Gastrocnemius medialis (tissue), 4 donors: ENCODE results near the gene MT1HL1. TPM values are rescaled to one million over a fixed set of nuclear protein-coding genes. Genes with fewer than 3 reads are reported as not detected.
"Not testable (repeated sequence)": the region's sequence is repeated elsewhere in the genome, so short reads cannot be mapped to it uniquely, and the experiment has no call there.

Source experiments
- ATAC-seq, 2 donors: fragments of 150-250 bp; one replicate each; pipeline ENCODE4 v1.9.1; 2016
- DNase-seq, 2 donors: peaks; one replicate each; pipeline ENCODE4 v3.0.0-alpha.2; 2019
- H3K27ac ChIP-seq, 4 donors: fragments of 200-600 bp; sonication (generic); 1 replicate in 1 of 4; 2 replicates in 3 of 4; pipeline ENCODE4 v1.5.1; 2016 to 2018; ENCODE audit warnings: mild to moderate bottlenecking in 2 of 4, moderate library complexity in 1 of 4
- H3K27me3 ChIP-seq, 3 donors: fragments of 200-600 bp; sonication (generic) in 2 of 3; 1 replicate in 1 of 3; 2 replicates in 2 of 3; pipeline versions ENCODE4 v1.5.1 to v1.6.0; 2016 to 2019; ENCODE audit warnings: mild to moderate bottlenecking in 1 of 3, moderate library complexity in 1 of 3
- H3K36me3 ChIP-seq, 2 donors: fragments of 200-600 bp; sonication (generic) in 1 of 2; one replicate each; pipeline ENCODE4 v1.5.1; 2017 to 2018
- H3K4me1 ChIP-seq, 2 donors: fragments of 200-600 bp; sonication (generic) in 1 of 2; one replicate each; pipeline ENCODE4 v1.5.1; 2016 to 2017; ENCODE audit warnings: mild to moderate bottlenecking in 2 of 2
- H3K4me3 ChIP-seq, 4 donors: fragments of 200-600 bp; sonication (generic) in 3 of 4; 1 replicate in 1 of 4; 2 replicates in 3 of 4; pipeline ENCODE4 v1.5.1; 2016 to 2019; ENCODE audit warnings: mild to moderate bottlenecking in 2 of 4
- H3K9me3 ChIP-seq, 3 donors: fragments of 200-600 bp; sonication (generic) in 2 of 3; 1 replicate in 1 of 3; 2 replicates in 2 of 3; pipeline ENCODE4 v1.5.1; 2016 to 2019
- POLR2A ChIP-seq, 2 donors: fragments of 450-650 bp; IDR thresholded peaks; one replicate each; pipeline ENCODE4 v1.6.1; 2017; ENCODE audit warnings: antibody characterized with exemption in 2 of 2, mild to moderate bottlenecking in 2 of 2, moderate library complexity in 2 of 2
- in situ Hi-C, 4 donors: fragments of 200-750 bp; cut with MboI; loops; one replicate each; pipeline versions ENCODE4 v1.15.0 to v1.8.0; 2017; ENCODE audit warnings: low sequenced_read_pairs in 4 of 4
- intact Hi-C: fragments of 100-400 bp; cut with DNase I; formaldehyde crosslinking; loops from one replicate; pipeline ENCODE4 v1.15.1; 2023; ENCODE audit warnings: low total_unique reads
- total RNA-seq, 4 donors: library from RNA; depleted of rRNA; stranded (reverse); fragments of >200 nt; gene quantifications; one replicate each; pipeline versions ENCODE4 v1.1.0 to v1.2.3, GENCODE V29; 2016
- TF ChIP-seq, protein P1 (sequence below), 5 experiments: fragments of 450-650 bp in 3 of 5; fragments of 200-600 bp in 2 of 5; sonication (generic) in 2 of 5; IDR thresholded peaks in 4 of 5; conservative IDR thresholded peaks in 1 of 5; 1 replicate in 4 of 5; 2 replicates in 1 of 5; pipeline ENCODE4 v1.5.1; 2016 to 2019; ENCODE audit warnings: antibody characterized with exemption in 5 of 5, mild to moderate bottlenecking in 3 of 5, moderate library complexity in 3 of 5

MT1HL1 gene
- total RNA-seq, 4 donors from 2014 or later = not detected

DNA sequence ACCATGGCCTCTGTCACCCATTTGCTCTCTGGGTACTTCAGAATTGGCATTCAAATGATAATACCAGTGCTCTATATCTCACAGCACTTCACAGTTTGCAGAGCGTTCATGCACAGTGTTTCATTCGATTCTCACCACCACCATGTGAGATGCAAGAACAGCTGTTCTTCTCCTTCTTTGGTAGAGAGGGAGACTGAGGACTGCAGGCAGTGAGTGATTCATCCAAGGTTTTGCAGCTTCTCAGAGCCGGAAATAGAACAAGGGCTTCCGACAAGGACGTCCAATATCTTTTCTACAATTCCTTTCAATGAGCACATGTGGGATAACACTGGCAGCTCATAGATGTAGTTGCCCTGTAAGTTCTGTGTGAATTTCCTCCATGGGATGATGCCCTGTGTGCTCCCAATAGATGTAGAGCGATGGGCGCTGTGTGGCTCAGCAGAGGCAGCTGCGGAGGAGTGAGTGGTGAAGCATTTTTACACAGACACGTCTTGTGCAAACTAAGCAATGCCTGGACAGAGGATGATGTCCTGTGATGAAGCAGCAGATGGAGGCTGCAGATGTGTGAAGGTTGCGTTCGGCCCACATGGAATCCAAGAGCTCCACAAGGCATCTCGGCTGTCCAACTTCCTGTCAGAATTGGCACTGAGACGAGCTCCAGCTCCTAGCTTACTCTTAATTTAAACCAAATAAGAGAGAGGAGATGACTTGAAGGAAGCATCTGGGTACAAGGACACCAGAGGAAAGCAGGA lies 24.9 kb downstream of the MT1HL1 start:
- no peaks in the 10 kb centered on the region for H3K36me3 ChIP-seq
- no peak overlapping the region for H3K4me3 ChIP-seq

DNA sequence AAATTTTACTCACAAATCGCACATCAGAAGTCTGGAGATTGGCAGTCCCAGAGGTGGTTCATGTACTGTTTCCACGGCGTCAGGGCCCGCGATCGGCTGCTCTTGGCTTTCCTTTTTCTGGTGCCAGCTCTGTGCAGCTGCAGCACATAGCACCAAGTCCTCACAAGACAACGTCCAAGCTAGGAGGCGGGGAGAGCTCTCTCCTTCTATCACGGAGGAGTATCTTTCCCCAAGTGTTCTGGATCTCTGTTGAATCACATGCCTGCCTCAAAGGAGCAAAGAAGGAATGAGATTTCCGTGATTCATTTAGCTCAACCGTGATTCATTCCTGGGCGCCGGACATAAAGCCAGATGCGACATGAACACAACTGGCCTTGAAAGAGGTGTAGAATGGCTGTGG lies 25.5 kb downstream of the MT1HL1 start:
- TF ChIP-seq, protein P1, sequence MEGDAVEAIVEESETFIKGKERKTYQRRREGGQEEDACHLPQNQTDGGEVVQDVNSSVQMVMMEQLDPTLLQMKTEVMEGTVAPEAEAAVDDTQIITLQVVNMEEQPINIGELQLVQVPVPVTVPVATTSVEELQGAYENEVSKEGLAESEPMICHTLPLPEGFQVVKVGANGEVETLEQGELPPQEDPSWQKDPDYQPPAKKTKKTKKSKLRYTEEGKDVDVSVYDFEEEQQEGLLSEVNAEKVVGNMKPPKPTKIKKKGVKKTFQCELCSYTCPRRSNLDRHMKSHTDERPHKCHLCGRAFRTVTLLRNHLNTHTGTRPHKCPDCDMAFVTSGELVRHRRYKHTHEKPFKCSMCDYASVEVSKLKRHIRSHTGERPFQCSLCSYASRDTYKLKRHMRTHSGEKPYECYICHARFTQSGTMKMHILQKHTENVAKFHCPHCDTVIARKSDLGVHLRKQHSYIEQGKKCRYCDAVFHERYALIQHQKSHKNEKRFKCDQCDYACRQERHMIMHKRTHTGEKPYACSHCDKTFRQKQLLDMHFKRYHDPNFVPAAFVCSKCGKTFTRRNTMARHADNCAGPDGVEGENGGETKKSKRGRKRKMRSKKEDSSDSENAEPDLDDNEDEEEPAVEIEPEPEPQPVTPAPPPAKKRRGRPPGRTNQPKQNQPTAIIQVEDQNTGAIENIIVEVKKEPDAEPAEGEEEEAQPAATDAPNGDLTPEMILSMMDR (IDR thresholded peaks at IDR 0.05 in 4 of 5, conservative IDR thresholded peaks at IDR 0.05 in 1 of 5) = no peak
- no peak for TF ChIP-seq POLR2A (IDR thresholded peaks at IDR 0.05)
- no peak for ATAC-seq
- no peaks in the 10 kb centered on the region for H3K9me3 ChIP-seq
- no peak overlapping the region for H3K4me3 ChIP-seq
- DNase-seq = no peak
- intact Hi-C loops = no loop called here
- H3K4me1 ChIP-seq = no peaks in the 10 kb centered on the region
- no peaks in the 10 kb centered on the region for H3K27me3 ChIP-seq
- in situ Hi-C loops = no loop called here
- no peaks in the 10 kb centered on the region for H3K36me3 ChIP-seq
- no peak overlapping the region for H3K27ac ChIP-seq

More for the DNA sequence above, 24.9 kb downstream of the MT1HL1 start:
- H3K4me1 ChIP-seq = no peaks in the 10 kb centered on the region
- H3K27me3 ChIP-seq = no peaks in the 10 kb centered on the region
- in situ Hi-C loops (no loop called here), intact Hi-C loops (no loop called here)
- TF ChIP-seq, protein P1 (IDR thresholded peaks at IDR 0.05 in 4 of 5, conservative IDR thresholded peaks at IDR 0.05 in 1 of 5) = no peak
- no peak for TF ChIP-seq POLR2A (IDR thresholded peaks at IDR 0.05)
- H3K9me3 ChIP-seq = no peaks in the 10 kb centered on the region
- no peak overlapping the region for H3K27ac ChIP-seq
- DNase-seq (no peak), ATAC-seq (no peak)

DNA sequence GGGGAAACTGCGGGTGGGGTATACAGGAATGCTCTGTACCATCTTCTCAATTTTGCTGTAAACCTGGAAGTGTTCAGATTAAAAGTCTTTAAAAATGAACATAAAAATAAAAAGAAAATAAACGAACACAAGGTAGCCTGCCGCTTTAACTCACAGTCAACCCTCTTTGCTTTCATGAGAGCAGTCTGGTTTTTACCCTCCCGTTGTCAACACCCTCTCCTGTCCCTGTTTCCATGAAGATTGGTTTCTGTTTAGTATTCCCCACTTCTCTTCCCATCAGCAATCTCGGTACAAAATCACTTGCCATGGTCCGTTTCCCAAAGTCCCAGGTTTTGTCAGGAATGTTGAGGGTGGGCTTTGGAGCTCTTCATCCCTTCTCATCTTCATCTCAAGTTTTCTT lies 28.8 kb downstream of the MT1HL1 start:
- ATAC-seq = no peak

DNA sequence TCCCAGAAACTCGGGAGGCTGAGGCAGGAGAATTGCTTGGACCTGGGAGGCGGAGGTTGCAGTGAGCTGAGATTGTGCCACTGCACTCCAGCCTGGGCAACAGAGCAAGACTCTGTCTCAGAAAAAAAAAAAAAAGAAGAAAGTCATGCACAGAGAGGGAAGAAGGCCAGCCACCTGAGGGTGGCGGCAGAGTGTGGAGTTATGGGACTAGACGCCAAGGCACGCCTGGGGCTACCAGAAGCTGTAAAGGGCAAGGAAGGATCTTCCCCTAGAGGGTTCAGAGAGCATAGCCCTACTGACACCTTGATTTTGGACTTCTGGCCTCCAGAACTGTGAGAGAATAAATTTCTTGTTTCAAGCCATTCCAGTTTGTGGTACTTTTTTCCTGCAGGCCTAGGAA lies 30.2 kb downstream of the MT1HL1 start:
- H3K4me1 ChIP-seq, H3K27ac ChIP-seq, H3K4me3 ChIP-seq, intact Hi-C loops, ATAC-seq, DNase-seq, H3K27me3 ChIP-seq, H3K9me3 ChIP-seq, H3K36me3 ChIP-seq, in situ Hi-C loops: not testable (repeated sequence)

More for the DNA sequence above, 28.8 kb downstream of the MT1HL1 start:
- intact Hi-C loops = no loop called here
- DNase-seq = no peak
- Histone ChIP-seq H3K27me3 (no peaks in the 10 kb centered on the region), H3K9me3 (no peaks in the 10 kb centered on the region), H3K27ac (no peak overlapping the region), H3K36me3 (no peaks in the 10 kb centered on the region), H3K4me1 (no peaks in the 10 kb centered on the region), H3K4me3 (no peak overlapping the region)
- TF ChIP-seq, protein P1 (IDR thresholded peaks at IDR 0.05 in 4 of 5, conservative IDR thresholded peaks at IDR 0.05 in 1 of 5) = no peak
- no peak for TF ChIP-seq POLR2A (IDR thresholded peaks at IDR 0.05)
- in situ Hi-C loops = no loop called here

DNA sequence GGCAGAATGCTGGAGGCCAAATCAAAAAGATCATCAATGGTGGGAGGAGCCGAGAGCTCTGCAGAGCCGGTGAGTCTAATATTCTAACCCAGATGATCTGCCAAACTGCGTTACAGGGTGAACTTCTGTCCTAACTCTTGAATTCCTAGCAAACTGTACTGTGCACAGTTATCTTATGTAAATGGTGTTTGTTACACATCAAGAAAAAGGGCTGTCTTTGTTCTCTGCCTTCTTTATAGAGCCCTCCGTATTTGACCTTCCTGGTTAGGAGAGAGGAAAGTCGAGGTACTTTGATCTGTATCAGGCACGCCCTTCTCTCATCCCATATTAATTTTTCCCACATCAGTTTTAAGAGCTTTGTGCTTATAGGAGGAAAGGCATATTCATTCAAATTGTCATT lies 37.6 kb downstream of the MT1HL1 start:
- H3K4me1 ChIP-seq = no peaks in the 10 kb centered on the region
- H3K27me3 ChIP-seq = no peaks in the 10 kb centered on the region
- in situ Hi-C loops = no loop called here
- no peak for TF ChIP-seq POLR2A (IDR thresholded peaks at IDR 0.05)
- no peak for ATAC-seq
- H3K9me3 ChIP-seq = no peaks in the 10 kb centered on the region
- no peak for DNase-seq
- H3K36me3 ChIP-seq = no peaks in the 10 kb centered on the region
- no peak overlapping the region for H3K27ac ChIP-seq
- intact Hi-C loops = no loop called here
- no peak overlapping the region for H3K4me3 ChIP-seq

DNA sequence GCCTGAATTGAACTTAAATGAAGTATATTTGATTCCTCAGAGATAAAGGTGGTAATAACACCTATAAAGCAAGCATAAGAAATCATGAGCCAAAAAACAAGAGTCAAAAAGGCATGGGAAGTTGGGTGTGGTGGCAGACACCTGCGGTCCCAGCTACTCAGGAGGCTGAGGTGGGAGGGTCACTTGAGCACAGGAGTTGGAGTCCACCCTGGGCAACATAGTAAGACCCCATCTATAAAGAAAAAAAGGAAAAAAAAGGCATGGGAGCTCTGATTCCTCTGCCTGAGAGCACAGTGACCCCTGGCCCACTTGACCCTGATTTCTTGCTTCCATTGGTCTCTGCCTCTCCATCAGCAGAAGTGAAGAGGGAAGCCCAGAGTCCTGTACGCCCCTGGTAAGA lies 40.3 kb downstream of the MT1HL1 start:
- Histone ChIP-seq H3K27ac (no peak overlapping the region), H3K27me3 (no peaks in the 10 kb centered on the region), H3K4me3 (no peak overlapping the region), H3K4me1 (no peaks in the 10 kb centered on the region), H3K36me3 (no peaks in the 10 kb centered on the region), H3K9me3 (no peaks in the 10 kb centered on the region)
- ATAC-seq (no peak), DNase-seq (no peak)
- in situ Hi-C loops (no loop called here), intact Hi-C loops (no loop called here)
- TF ChIP-seq POLR2A (IDR thresholded peaks at IDR 0.05) = no peak
- TF ChIP-seq, protein P1 (IDR thresholded peaks at IDR 0.05 in 4 of 5, conservative IDR thresholded peaks at IDR 0.05 in 1 of 5) = no peak
